Neural progenitor cell (in vitro differentiated cells): ENCODE results near the gene PSAPL1. TPM values are rescaled to one million over a fixed set of nuclear protein-coding genes. Genes with fewer than 3 reads are reported as not detected.
A peak's percentile ranks its signal among the peaks of the same experiment; 100 is the strongest.

ENCODE experiments used
- DNase-seq: peaks from one replicate; pipeline ENCODE4 v3.0.0-alpha.2; 2016; ENCODE audit warnings: low spot score
- H2AFZ ChIP-seq: fragments of 200-600 bp; sonication (generic); replicated peaks from 2 replicates; pipeline ENCODE4 v1.6.1; 2016; ENCODE audit warnings: antibody characterized with exemption
- H3F3A ChIP-seq: fragments of 200-600 bp; sonication (generic); 2 replicates; pipeline ENCODE4 v1.6.1; 2016; ENCODE audit warnings: antibody characterized with exemption, low read depth
- H3K27ac ChIP-seq: fragments of 200-600 bp; sonication (generic); 2 replicates; pipeline ENCODE4 v1.5.1; 2016; ENCODE audit warnings: mild to moderate bottlenecking
- H3K27me3 ChIP-seq: fragments of 200-600 bp; sonication (generic); 2 replicates; pipeline ENCODE4 v1.6.1; 2016; ENCODE audit warnings: mild to moderate bottlenecking, moderate library complexity
- H3K36me3 ChIP-seq: fragments of 200-600 bp; sonication (generic); 2 replicates; pipeline ENCODE4 v1.5.1; 2016
- H3K4me1 ChIP-seq: fragments of 200-600 bp; sonication (generic); 2 replicates; pipeline ENCODE4 v1.6.1; 2016; ENCODE audit warnings: mixed run types
- H3K4me2 ChIP-seq: fragments of 200-600 bp; sonication (generic); 2 replicates; pipeline ENCODE4 v1.6.1; 2016
- H3K4me3 ChIP-seq: fragments of 200-600 bp; sonication (generic); 2 replicates; pipeline ENCODE4 v1.5.1; 2016
- H3K79me2 ChIP-seq: fragments of 200-600 bp; sonication (generic); 2 replicates; pipeline ENCODE4 v1.6.1; 2016; ENCODE audit warnings: low read depth
- H3K9ac ChIP-seq: fragments of 200-600 bp; sonication (generic); 2 replicates; pipeline ENCODE4 v1.6.1; 2016
- H3K9me3 ChIP-seq: fragments of 200-600 bp; sonication (generic); 2 replicates; pipeline ENCODE4 v1.5.1; 2016; ENCODE audit warnings: low read depth
- H4K20me1 ChIP-seq: fragments of 200-600 bp; sonication (generic); 2 replicates; pipeline ENCODE4 v1.6.1; 2016; ENCODE audit warnings: low read depth
- H3K27ac Mint-ChIP-seq: 3 replicates; pipeline ENCODE4 v1.8.0; 2021; ENCODE audit warnings: mixed read lengths
- H3K27me3 Mint-ChIP-seq: 2 replicates; pipeline ENCODE4 v1.8.0; 2022; ENCODE audit warnings: low read depth, mild to moderate bottlenecking, inconsistent platforms, moderate library complexity, mixed read lengths; ENCODE audit not compliant: insufficient read depth
- H3K36me3 Mint-ChIP-seq: 3 replicates; pipeline ENCODE4 v1.8.0; 2021; ENCODE audit warnings: mixed read lengths
- H3K4me1 Mint-ChIP-seq: 3 replicates; pipeline ENCODE4 v1.8.0; 2021; ENCODE audit warnings: mixed read lengths
- H3K4me3 Mint-ChIP-seq: 3 replicates; pipeline ENCODE4 v1.8.0; 2021; ENCODE audit warnings: mild to moderate bottlenecking, moderate library complexity, mixed read lengths
- H3K9me3 Mint-ChIP-seq: 3 replicates; pipeline ENCODE4 v1.8.0; 2020; ENCODE audit warnings: mixed read lengths
- EZH2 ChIP-seq: fragments of 200-600 bp; sonication (generic); IDR thresholded peaks from 2 replicates; pipeline ENCODE4 v1.6.1; 2017; ENCODE audit warnings: antibody characterized with exemption, mild to moderate bottlenecking, moderate library complexity
- EZH2phosphoT487 ChIP-seq: fragments of 200-600 bp; sonication (generic); IDR thresholded peaks from 2 replicates; pipeline ENCODE4 v1.6.1; 2017; ENCODE audit warnings: antibody characterized with exemption
- total RNA-seq: library from RNA; depleted of rRNA; stranded (reverse); fragments of >200 nt; gene quantifications from 2 replicates; pipeline ENCODE4 v1.2.3, GENCODE V29; 2015; ENCODE audit warnings: low replicate concordance
- TF ChIP-seq, protein P1 (sequence below): fragments of 200-600 bp; sonication (generic); IDR thresholded peaks from 2 replicates; pipeline ENCODE4 v1.5.1; 2017; ENCODE audit warnings: antibody characterized with exemption, mild to moderate bottlenecking

Gene PSAPL1
- total RNA-seq, 1 donor from 2014 or later, result not detected

DNA sequence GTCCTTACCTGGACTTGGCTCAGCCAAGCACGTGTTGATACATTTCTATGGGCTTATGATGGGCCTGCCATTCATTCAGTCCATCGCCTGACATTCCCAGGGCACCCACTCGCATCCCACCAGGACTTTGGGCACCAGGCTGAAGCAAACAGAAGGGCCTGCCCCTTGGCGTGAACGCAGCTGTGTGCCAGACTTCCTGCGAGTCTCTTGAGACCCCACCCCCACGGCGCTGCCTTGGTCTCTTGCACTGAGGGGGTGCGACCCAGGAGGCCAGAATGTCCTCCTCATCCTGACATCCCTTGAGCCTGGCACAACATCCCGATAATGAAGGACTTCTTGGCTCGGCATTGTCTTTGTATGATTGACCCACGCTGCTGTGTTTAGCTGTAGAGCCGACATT lies 1.5 kb upstream of the PSAPL1 start:
- Mint-ChIP-seq H3K4me1 (peaks cover 12% of the 10 kb centered on the region), H3K27me3 (peaks cover 9% of the 10 kb centered on the region)
- no peak overlapping the region for H3K27ac ChIP-seq

DNA sequence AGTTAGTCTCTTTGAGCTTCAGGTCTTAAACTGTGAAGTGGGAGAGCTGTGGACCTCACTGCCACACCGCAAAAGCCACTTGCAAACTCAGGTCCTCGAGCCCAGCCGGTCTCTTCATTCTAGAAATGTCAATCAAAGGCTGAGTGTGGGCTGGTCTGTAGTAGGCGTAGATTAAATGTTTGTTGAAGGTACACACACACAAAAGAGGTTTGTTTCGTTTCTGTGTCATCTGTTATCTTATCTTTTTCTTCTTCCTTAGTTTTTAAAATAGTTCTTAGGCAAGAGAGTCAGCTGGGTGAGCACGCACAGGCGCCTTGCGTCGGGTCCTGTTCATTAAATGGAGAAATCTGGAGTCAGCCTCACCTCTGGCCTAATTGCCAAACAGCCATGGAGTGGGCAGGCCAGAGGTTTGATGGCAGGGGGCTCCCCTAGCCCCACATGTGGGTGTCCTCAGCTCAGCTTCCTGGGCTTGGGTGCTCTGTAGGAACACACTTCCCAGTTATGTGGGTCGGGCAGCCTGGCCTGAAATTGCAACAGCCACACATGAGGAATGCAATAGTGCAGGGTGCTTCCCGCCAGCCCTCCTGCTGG lies 836 bp upstream of the PSAPL1 start:
- TF ChIP-seq, protein P1, sequence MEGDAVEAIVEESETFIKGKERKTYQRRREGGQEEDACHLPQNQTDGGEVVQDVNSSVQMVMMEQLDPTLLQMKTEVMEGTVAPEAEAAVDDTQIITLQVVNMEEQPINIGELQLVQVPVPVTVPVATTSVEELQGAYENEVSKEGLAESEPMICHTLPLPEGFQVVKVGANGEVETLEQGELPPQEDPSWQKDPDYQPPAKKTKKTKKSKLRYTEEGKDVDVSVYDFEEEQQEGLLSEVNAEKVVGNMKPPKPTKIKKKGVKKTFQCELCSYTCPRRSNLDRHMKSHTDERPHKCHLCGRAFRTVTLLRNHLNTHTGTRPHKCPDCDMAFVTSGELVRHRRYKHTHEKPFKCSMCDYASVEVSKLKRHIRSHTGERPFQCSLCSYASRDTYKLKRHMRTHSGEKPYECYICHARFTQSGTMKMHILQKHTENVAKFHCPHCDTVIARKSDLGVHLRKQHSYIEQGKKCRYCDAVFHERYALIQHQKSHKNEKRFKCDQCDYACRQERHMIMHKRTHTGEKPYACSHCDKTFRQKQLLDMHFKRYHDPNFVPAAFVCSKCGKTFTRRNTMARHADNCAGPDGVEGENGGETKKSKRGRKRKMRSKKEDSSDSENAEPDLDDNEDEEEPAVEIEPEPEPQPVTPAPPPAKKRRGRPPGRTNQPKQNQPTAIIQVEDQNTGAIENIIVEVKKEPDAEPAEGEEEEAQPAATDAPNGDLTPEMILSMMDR, result no peak
- TF ChIP-seq EZH2 (no peak), EZH2phosphoT487 (no peak)
- Histone ChIP-seq H3K9me3 (no peaks in the 10 kb centered on the region), H3K27ac (no peak overlapping the region), H3K36me3 (no peaks in the 10 kb centered on the region), H3K4me1 (peaks cover 4% of the 10 kb centered on the region), H3K27me3 (no peaks in the 10 kb centered on the region), H3K9ac (no peak overlapping the region), H2AFZ (no peak overlapping the region), H4K20me1 (peaks cover 4% of the 10 kb centered on the region), H3K79me2 (no peaks in the 10 kb centered on the region), H3K4me3 (no peak overlapping the region), H3F3A (no peaks in the 10 kb centered on the region), H3K4me2 (no peak overlapping the region)
- Mint-ChIP-seq H3K27me3 (peaks cover 5% of the 10 kb centered on the region), H3K36me3 (peaks cover 4% of the 10 kb centered on the region), H3K4me1 (peaks cover 17% of the 10 kb centered on the region), H3K27ac (peak overlapping the region; percentile 57), H3K4me3 (peak overlapping the region; percentile 55), H3K9me3 (peaks cover 14% of the 10 kb centered on the region)
- DNase-seq, result no peak

More for the DNA sequence above, 1.5 kb upstream of the PSAPL1 start:
- DNase-seq, result no peak
- no peaks in the 10 kb centered on the region for H3F3A ChIP-seq
- Mint-ChIP-seq H3K9me3 (peaks cover 14% of the 10 kb centered on the region), H3K36me3 (peaks cover 4% of the 10 kb centered on the region), H3K27ac (no peak overlapping the region), H3K4me3 (no peak overlapping the region)
- H3K79me2 ChIP-seq, result no peaks in the 10 kb centered on the region
- no peaks in the 10 kb centered on the region for H3K27me3 ChIP-seq
- no peak overlapping the region for H3K9ac ChIP-seq
- no peak overlapping the region for H2AFZ ChIP-seq
- H3K36me3 ChIP-seq, result no peaks in the 10 kb centered on the region
- no peaks in the 10 kb centered on the region for H3K9me3 ChIP-seq
- no peaks in the 10 kb centered on the region for H3K4me1 ChIP-seq
- H4K20me1 ChIP-seq, result no peaks in the 10 kb centered on the region
- no peak overlapping the region for H3K4me2 ChIP-seq
- no peak overlapping the region for H3K4me3 ChIP-seq
- TF ChIP-seq EZH2 (no peak), EZH2phosphoT487 (no peak)
- TF ChIP-seq, protein P1, result no peak

DNA sequence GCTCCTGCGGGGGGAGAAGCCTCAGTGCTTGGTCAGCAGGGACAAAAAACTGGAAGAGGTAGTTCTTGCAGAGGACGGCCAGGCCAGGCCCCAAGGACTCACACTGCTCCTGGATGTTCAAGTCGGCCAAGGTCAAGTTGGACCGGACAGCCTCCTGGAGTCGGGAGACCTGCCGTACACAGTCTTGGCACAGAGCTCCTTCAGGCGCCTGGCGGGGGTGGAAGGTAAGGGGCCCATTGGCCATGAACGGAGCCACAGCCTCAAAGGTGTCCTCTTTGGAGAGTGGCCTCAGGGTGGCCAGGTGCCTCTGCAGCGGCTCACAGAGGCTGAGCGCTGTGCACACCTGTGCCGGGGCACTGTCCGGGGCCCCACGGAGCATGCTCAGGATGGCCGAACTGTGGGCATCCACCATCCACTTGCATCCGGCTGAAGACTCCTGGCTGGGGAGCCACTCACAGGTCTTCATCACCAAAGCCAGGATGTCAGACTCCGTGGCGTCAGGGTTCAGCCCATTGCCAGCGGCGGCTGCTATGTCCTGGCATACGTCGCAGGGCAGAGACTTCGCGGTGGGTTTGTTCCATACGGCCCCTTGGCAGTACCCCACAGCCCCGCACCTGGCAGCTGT lies 477 bp downstream of the PSAPL1 start:
- no peak overlapping the region for H3K27ac Mint-ChIP-seq
- H3K4me3 ChIP-seq, result no peak overlapping the region
- peaks cover 13% of the 10 kb centered on the region for H3K4me1 ChIP-seq
- no peaks in the 10 kb centered on the region for H3F3A ChIP-seq
- H3K36me3 ChIP-seq, result no peaks in the 10 kb centered on the region
- H4K20me1 ChIP-seq, result peaks cover 9% of the 10 kb centered on the region
- H3K4me2 ChIP-seq, result no peak overlapping the region
- TF ChIP-seq EZH2phosphoT487 (no peak), EZH2 (no peak)
- TF ChIP-seq, protein P1, result no peak
- H3K36me3 Mint-ChIP-seq, result peaks cover 2% of the 10 kb centered on the region
- no peak for DNase-seq
- no peak overlapping the region for H3K27ac ChIP-seq
- no peak overlapping the region for H3K4me3 Mint-ChIP-seq
- no peak overlapping the region for H3K9ac ChIP-seq
- no peak overlapping the region for H2AFZ ChIP-seq
- peaks cover 5% of the 10 kb centered on the region for H3K27me3 Mint-ChIP-seq
- peaks cover 7% of the 10 kb centered on the region for H3K9me3 Mint-ChIP-seq
- H3K27me3 ChIP-seq, result no peaks in the 10 kb centered on the region
- H3K9me3 ChIP-seq, result no peaks in the 10 kb centered on the region
- no peaks in the 10 kb centered on the region for H3K79me2 ChIP-seq
- H3K4me1 Mint-ChIP-seq, result peaks cover 23% of the 10 kb centered on the region
